B cell (primary cell): ENCODE data around the gene HACD1. TPM values are rescaled to one million over a fixed set of nuclear protein-coding genes. Genes with fewer than 3 reads are reported as not detected.

Source experiments
- ATAC-seq: fragments of 200-7000 bp; cut with Tn5 transposase; one replicate; pipeline ENCODE4 v1.10.0; 2021; ENCODE audit warnings: low read depth, mild to moderate bottlenecking, moderate number of reproducible peaks, moderate library complexity
- CTCF ChIA-PET: fragments of 350-600 bp; sonication (Branson Sonifier 250); formaldehyde crosslinking; loops from one replicate; lab custom pipeline; 2021; ENCODE audit warnings: antibody characterized with exemption, inconsistent platforms; lab: Charles Lee
- POLR2A ChIA-PET: fragments of 350-600 bp; sonication (Branson Sonifier 250); formaldehyde crosslinking; loops from one replicate; lab custom pipeline; 2021; ENCODE audit warnings: antibody characterized with exemption; lab: Charles Lee
- DNase-seq: peaks from one replicate; pipeline ENCODE4 v3.0.0; 2013
- H2AFZ ChIP-seq: 2 replicates; pipeline ENCODE4 v1.6.1; 2012; ENCODE audit warnings: mild to moderate bottlenecking, low read depth, low read length; ENCODE audit not compliant: insufficient read depth, poor library complexity, severe bottlenecking
- H3K27ac ChIP-seq, 2 donors: 1 replicate in 1 of 2; 2 replicates in 1 of 2; pipeline ENCODE4 v1.5.1; 2012 to 2013; ENCODE audit warnings: low read length in 2 of 2, mild to moderate bottlenecking in 2 of 2, moderate library complexity in 1 of 2
- H3K27me3 ChIP-seq, 4 experiments: fragments of 200-600 bp in 1 of 4; sonication (generic) in 1 of 4; replicated peaks in 1 of 4; 1 replicate in 2 of 4; 2 replicates in 2 of 4; pipeline versions ENCODE4 v1.6.1 to v1.7.0; 2013 to 2016; ENCODE audit warnings: low read length in 3 of 4, mild to moderate bottlenecking in 2 of 4, mixed read lengths in 1 of 4, moderate library complexity in 1 of 4; ENCODE audit not compliant: insufficient read depth in 4 of 4, control insufficient read depth in 3 of 4; ENCODE audit errors: control extremely low read depth in 1 of 4
- H3K36me3 ChIP-seq, 2 experiments: replicated peaks in 1 of 2; 1 replicate in 1 of 2; 2 replicates in 1 of 2; pipeline versions ENCODE4 v1.6.1 to v1.7.1; 2013; ENCODE audit warnings: low read length in 1 of 2; ENCODE audit not compliant: insufficient read depth in 2 of 2, control insufficient read depth in 1 of 2; ENCODE audit errors: control extremely low read depth in 1 of 2, extremely low read depth in 1 of 2
- H3K4me1 ChIP-seq, 2 donors: fragments of 200-600 bp in 1 of 2; sonication (generic) in 1 of 2; 1 replicate in 1 of 2; 2 replicates in 1 of 2; pipeline versions ENCODE4 v1.5.1 to v1.6.1; 2013 to 2017; ENCODE audit warnings: low read length in 2 of 2; ENCODE audit not compliant: control insufficient read depth in 2 of 2, insufficient read depth in 2 of 2
- H3K4me2 ChIP-seq: replicated peaks from 2 replicates; pipeline ENCODE3; 2012; ENCODE audit warnings: mild to moderate bottlenecking, low read depth, low read length; ENCODE audit not compliant: poor library complexity, severe bottlenecking
- H3K4me3 ChIP-seq, 5 experiments: fragments of 200-600 bp in 1 of 5; sonication (generic) in 1 of 5; 1 replicate in 3 of 5; 2 replicates in 2 of 5; pipeline versions ENCODE4 v1.5.1 to v1.7.0; 2011 to 2016; ENCODE audit warnings: low read length in 4 of 5, mild to moderate bottlenecking in 4 of 5, low read depth in 2 of 5, control low read depth in 1 of 5, moderate library complexity in 1 of 5; ENCODE audit not compliant: insufficient read depth in 1 of 5; ENCODE audit errors: control extremely low read depth in 1 of 5, extremely low read depth in 1 of 5
- H3K79me2 ChIP-seq: fragments of 200-600 bp; sonication (generic); one replicate; pipeline ENCODE4 v1.6.0; 2016; ENCODE audit warnings: low read length; ENCODE audit not compliant: control insufficient read depth, insufficient read depth
- H3K9ac ChIP-seq: fragments of 200-600 bp; sonication (generic); 2 replicates; pipeline ENCODE4 v1.6.1; 2017; ENCODE audit warnings: mild to moderate bottlenecking, low read length, moderate library complexity
- H3K9me3 ChIP-seq, 3 donors: one replicate each; pipeline versions ENCODE4 v1.6.1 to v1.7.1; 2013; ENCODE audit warnings: low read length in 2 of 3; ENCODE audit not compliant: control insufficient read depth in 2 of 3, insufficient read depth in 1 of 3; ENCODE audit errors: control extremely low read depth in 1 of 3
- H4K20me1 ChIP-seq: 2 replicates; pipeline ENCODE4 v1.6.0; 2012; ENCODE audit warnings: mild to moderate bottlenecking, low read length; ENCODE audit not compliant: insufficient read depth, control insufficient read depth, poor library complexity, severe bottlenecking
- H3K27ac Mint-ChIP-seq: one replicate; pipeline ENCODE4 v1.8.0; 2021; ENCODE audit warnings: mixed read lengths
- H3K27me3 Mint-ChIP-seq: one replicate; pipeline ENCODE4 v1.8.0; 2021; ENCODE audit warnings: mixed read lengths
- H3K4me1 Mint-ChIP-seq: one replicate; pipeline ENCODE4 v1.8.0; 2021; ENCODE audit warnings: mixed read lengths
- H3K4me3 Mint-ChIP-seq: one replicate; pipeline ENCODE4 v1.8.0; 2021; ENCODE audit warnings: mixed read lengths
- H3K9me3 Mint-ChIP-seq: one replicate; pipeline ENCODE4 v1.8.0; 2022; ENCODE audit warnings: mixed read lengths; ENCODE audit not compliant: insufficient read depth
- EZH2 ChIP-seq: IDR thresholded peaks from 2 replicates; pipeline ENCODE4 v1.6.1; 2012; ENCODE audit warnings: borderline replicate concordance, low read depth, mild to moderate bottlenecking, moderate library complexity, low read length; ENCODE audit not compliant: insufficient read depth, poor library complexity, severe bottlenecking
- WGBS: methylation state at CpG from one replicate; pipeline ENCODE4 v1.1.5; 2013; ENCODE audit warnings: missing lambda C conversion rate; ENCODE audit not compliant: insufficient coverage; 5-methylcytosine and 5-hydroxymethylcytosine counted together
- intact Hi-C: fragments of 100-400 bp; cut with micrococcal nuclease; formaldehyde crosslinking; loops from one replicate; pipeline ENCODE4 v1.10.0; 2022
- polyA plus RNA-seq: library from polyadenylated mRNA; depleted of rRNA; stranded (reverse); fragments of >200 nt; gene quantifications from 2 replicates; pipeline ENCODE4 v1.2.3, GENCODE V29; 2012
- total RNA-seq, 2 donors: library from RNA; stranded (reverse); fragments of 120-200 nt in 1 of 2; gene quantifications; 1 replicate in 1 of 2; 2 replicates in 1 of 2; pipeline versions ENCODE4 v1.2.3 to v1.2.4, GENCODE V29; 2013 to 2022
- TF ChIP-seq, protein P1 (sequence below): fragments of 200-600 bp; IDR thresholded peaks from one replicate; pipeline ENCODE4 v1.8.0; 2022; ENCODE audit warnings: antibody characterized with exemption, mild to moderate bottlenecking

HACD1 gene
- total and polyA plus RNA-seq, 2 donors (not counting 1 experiment from before 2014, with no cell fraction given), result 1.6 TPM; not detected in 1

DNA sequence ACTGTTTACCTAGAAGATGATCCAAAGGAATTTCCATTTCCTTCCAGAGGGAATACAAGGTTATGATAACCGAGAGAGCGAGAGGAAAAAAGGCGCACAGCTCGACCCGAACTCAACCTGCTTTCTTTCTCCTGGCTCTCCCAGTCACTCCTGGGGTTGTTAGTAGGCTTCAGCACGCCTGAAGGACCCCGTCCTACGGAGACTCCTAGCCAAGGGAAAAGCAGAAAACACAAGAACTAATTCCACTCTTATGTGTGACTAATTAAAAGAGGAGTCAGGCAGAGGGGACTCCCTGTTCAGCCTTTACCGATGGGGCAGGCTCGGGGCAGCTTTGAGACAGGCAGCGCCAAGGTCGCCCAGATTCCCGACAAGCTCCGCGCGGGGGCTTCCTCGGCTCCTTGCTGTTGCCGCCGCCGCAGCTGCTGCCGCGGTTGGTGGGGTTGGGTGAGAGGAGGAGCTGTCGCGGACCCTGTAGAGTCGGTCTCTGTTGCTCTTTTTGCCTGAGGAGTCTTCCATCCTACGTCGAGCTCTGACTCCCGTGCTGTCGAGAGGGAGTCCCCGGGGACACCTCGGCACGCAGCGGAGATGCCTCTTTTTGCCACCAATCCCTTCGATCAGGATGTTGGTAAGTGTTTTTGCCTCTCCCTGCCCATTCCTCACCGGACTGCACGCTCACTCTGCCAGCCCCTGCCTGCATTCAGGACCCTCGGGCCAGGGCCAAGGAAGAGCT, 26.7 kb upstream of the HACD1 start, which contains the start of gene STAM:
Gene STAM, plus strand, starts transcription at position 397 of the 730 bp plus-strand sequence. Its CDS starts 189 bp downstream, at position 586.
- no peak for TF ChIP-seq EZH2
- TF ChIP-seq, protein P1, sequence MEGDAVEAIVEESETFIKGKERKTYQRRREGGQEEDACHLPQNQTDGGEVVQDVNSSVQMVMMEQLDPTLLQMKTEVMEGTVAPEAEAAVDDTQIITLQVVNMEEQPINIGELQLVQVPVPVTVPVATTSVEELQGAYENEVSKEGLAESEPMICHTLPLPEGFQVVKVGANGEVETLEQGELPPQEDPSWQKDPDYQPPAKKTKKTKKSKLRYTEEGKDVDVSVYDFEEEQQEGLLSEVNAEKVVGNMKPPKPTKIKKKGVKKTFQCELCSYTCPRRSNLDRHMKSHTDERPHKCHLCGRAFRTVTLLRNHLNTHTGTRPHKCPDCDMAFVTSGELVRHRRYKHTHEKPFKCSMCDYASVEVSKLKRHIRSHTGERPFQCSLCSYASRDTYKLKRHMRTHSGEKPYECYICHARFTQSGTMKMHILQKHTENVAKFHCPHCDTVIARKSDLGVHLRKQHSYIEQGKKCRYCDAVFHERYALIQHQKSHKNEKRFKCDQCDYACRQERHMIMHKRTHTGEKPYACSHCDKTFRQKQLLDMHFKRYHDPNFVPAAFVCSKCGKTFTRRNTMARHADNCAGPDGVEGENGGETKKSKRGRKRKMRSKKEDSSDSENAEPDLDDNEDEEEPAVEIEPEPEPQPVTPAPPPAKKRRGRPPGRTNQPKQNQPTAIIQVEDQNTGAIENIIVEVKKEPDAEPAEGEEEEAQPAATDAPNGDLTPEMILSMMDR, result no peak
- intact Hi-C loops, result loop anchor here (1.0 to 5.0 kb wide), 7 partner anchors 11 to 1783 kb away; partner anchors contain the start of genes ARL5B, MINDY3, RSU1 and VIM
- Histone ChIP-seq H3K9ac (peak within 1 kb of the TSS; percentile 89), H2AFZ (peak within 1 kb of the TSS; percentile 94), H3K27ac (peak within 1 kb of the TSS; percentile 96 to 99), H4K20me1 (peaks cover 18% of the 10 kb centered on the region), H3K27me3 (no peaks in the 10 kb centered on the region), H3K4me2 (peak within 1 kb of the TSS; percentile 76), H3K79me2 (peaks cover 61% of the 10 kb centered on the region), H3K36me3 (no peaks in the 10 kb centered on the region), H3K4me1 (peaks cover 35 to 43% of the 10 kb centered on the region in 2 donors), H3K9me3 (peaks cover 0 to 3% (median 0%) of the 10 kb centered on the region in 3 donors), H3K4me3 (peak within 1 kb of the TSS; percentile 71 to 99 (median 86))
- peaks cover 51% of the 10 kb centered on the region for H3K4me1 Mint-ChIP-seq
- 0% methylated on average over 29 of the region's 37 CpGs for WGBS
- H3K4me3 Mint-ChIP-seq, result peak within 1 kb of the TSS; percentile 98
- peak; percentile 90 for ATAC-seq
- POLR2A ChIA-PET, result interaction anchor here (0.5 to 1.0 kb wide), 2 partner anchors 10 to 62 kb away, joined by 3 to 8 read pairs; no protein-coding TSS in a partner anchor
- DNase-seq, result peak; percentile 96
- peak within 1 kb of the TSS; percentile 100 for H3K27ac Mint-ChIP-seq
- H3K27me3 Mint-ChIP-seq, result no peaks in the 10 kb centered on the region
- peaks cover 5% of the 10 kb centered on the region for H3K9me3 Mint-ChIP-seq
- CTCF ChIA-PET, result interaction anchor here (0.6 to 1.8 kb wide), 12 partner anchors 9 to 415 kb away, joined by 3 to 10 read pairs (median 4); no protein-coding TSS in a partner anchor
